Suppressor macrophage (primary cell): Measurements from ENCODE around the gene LRRC3.

Experiments
- DNase-seq, 4 experiments: peaks; one replicate each; pipeline ENCODE4 v3.0.0-alpha.2; 2020 to 2022

The LRRC3 gene

GRCh38 chr21:44438531-44439210 is 16.6 kb upstream of the LRRC3 start:
- DNase-seq, result no peak

- DNase-seq, result no peak
Observed at GRCh38 chr21:44439211-44439600, 16.1 kb upstream of the LRRC3 start.

- DNase-seq, result no peak
Observed at GRCh38 chr21:44440241-44441040, 14.9 kb upstream of the LRRC3 start.

GRCh38 chr21:44441041-44441400 is 14.3 kb upstream of the LRRC3 start:
- DNase-seq, result no peak

GRCh38 chr21:44441581-44442265 is 13.6 kb upstream of the LRRC3 start:
- DNase-seq, result no peak

GRCh38 chr21:44442266-44443125 is 12.8 kb upstream of the LRRC3 start:
- no peak for DNase-seq

GRCh38 chr21:44443291-44443890 is 11.9 kb upstream of the LRRC3 start:
- no peak for DNase-seq

GRCh38 chr21:44443891-44444285 is 11.4 kb upstream of the LRRC3 start:
- DNase-seq, result no peak

- DNase-seq, result peak in 1 of 4 experiments; percentile 10
Observed at GRCh38 chr21:44444286-44444931, 10.9 kb upstream of the LRRC3 start.

GRCh38 chr21:44445145-44445812 is 10.0 kb upstream of the LRRC3 start:
- no peak for DNase-seq

- DNase-seq, result no peak
Observed at GRCh38 chr21:44448651-44449131, 6.6 kb upstream of the LRRC3 start.

GRCh38 chr21:44449473-44450363 is 5.6 kb upstream of the LRRC3 start:
- DNase-seq, result no peak

- no peak for DNase-seq
Observed at GRCh38 chr21:44450402-44450801, 4.9 kb upstream of the LRRC3 start.

- no peak for DNase-seq
Observed at GRCh38 chr21:44450999-44451398, 4.3 kb upstream of the LRRC3 start.

- no peak for DNase-seq
Observed at GRCh38 chr21:44453120-44453519, 2.2 kb upstream of the LRRC3 start.

- no peak for DNase-seq
Observed at GRCh38 chr21:44454058-44454457, 1.3 kb upstream of the LRRC3 start.

GRCh38 chr21:44455524-44456213 is 359 bp downstream of the LRRC3 start:
- peak; percentile 53 to 77 (median 62) for DNase-seq

GRCh38 chr21:44456214-44456914 is 1.1 kb downstream of the LRRC3 start:
- no peak for DNase-seq
